GM23338 (cell line): ENCODE measurements around the gene PPFIA1. TPM values are rescaled to one million over a fixed set of nuclear protein-coding genes. Genes with fewer than 3 reads are reported as not detected.

Experiments
- ATAC-seq: fragments of 200-7000 bp; cut with Tn5 transposase; 3 replicates; pipeline ENCODE4 v1.9.1; 2020
- DNase-seq: peaks from one replicate; pipeline ENCODE4 v3.0.0-alpha.2; 2015; ENCODE audit warnings: low spot score
- H2AFZ ChIP-seq: fragments of 200-600 bp; sonication (generic); 2 replicates; pipeline ENCODE4 v1.8.0; 2016; ENCODE audit warnings: antibody characterized with exemption, mild to moderate bottlenecking, moderate library complexity
- H3F3A ChIP-seq: fragments of 200-600 bp; sonication (generic); replicated peaks from 2 replicates; pipeline ENCODE4 v1.8.0; 2017; ENCODE audit warnings: antibody characterized with exemption, mixed run types, low read depth
- H3K27ac ChIP-seq: fragments of 200-600 bp; sonication (generic); 2 replicates; pipeline ENCODE4 v1.6.1; 2016; ENCODE audit warnings: low read depth
- H3K27me3 ChIP-seq: fragments of 200-600 bp; sonication (generic); 2 replicates; pipeline ENCODE4 v1.8.0; 2016; ENCODE audit warnings: mild to moderate bottlenecking, mixed run types, moderate library complexity; ENCODE audit not compliant: insufficient read depth
- H3K36me3 ChIP-seq: fragments of 200-600 bp; sonication (generic); 2 replicates; pipeline ENCODE4 v1.8.0; 2016; ENCODE audit warnings: mild to moderate bottlenecking; ENCODE audit not compliant: insufficient read depth
- H3K4me1 ChIP-seq: fragments of 200-600 bp; sonication (generic); 2 replicates; pipeline ENCODE4 v1.8.0; 2016; ENCODE audit warnings: mild to moderate bottlenecking, moderate library complexity; ENCODE audit not compliant: insufficient read depth
- H3K4me2 ChIP-seq: fragments of 200-600 bp; sonication (generic); 2 replicates; pipeline ENCODE4 v1.7.1; 2017; ENCODE audit warnings: mixed run types
- H3K4me3 ChIP-seq: fragments of 200-600 bp; sonication (generic); 2 replicates; pipeline ENCODE4 v1.6.1; 2016; ENCODE audit warnings: mixed run types
- H3K79me2 ChIP-seq: fragments of 200-600 bp; sonication (generic); replicated peaks from 2 replicates; pipeline ENCODE4 v1.8.0; 2017; ENCODE audit warnings: mild to moderate bottlenecking; ENCODE audit not compliant: insufficient read depth
- H3K9me2 ChIP-seq: fragments of 200-600 bp; sonication (generic); 2 replicates; pipeline ENCODE4 v1.8.0; 2017; ENCODE audit not compliant: insufficient read depth
- H4K20me1 ChIP-seq: fragments of 200-600 bp; sonication (generic); replicated peaks from 2 replicates; pipeline ENCODE4 v1.8.0; 2017; ENCODE audit warnings: mild to moderate bottlenecking; ENCODE audit not compliant: insufficient read depth
- H3K27ac Mint-ChIP-seq: 2 replicates; pipeline ENCODE4 v1.8.0; 2020; ENCODE audit warnings: inconsistent platforms, mild to moderate bottlenecking, moderate library complexity, mixed read lengths
- H3K27me3 Mint-ChIP-seq: 3 replicates; pipeline ENCODE4 v1.8.0; 2022; ENCODE audit warnings: low read depth, mild to moderate bottlenecking, moderate library complexity, mixed read lengths, inconsistent platforms; ENCODE audit not compliant: insufficient read depth, poor library complexity
- H3K36me3 Mint-ChIP-seq: 3 replicates; pipeline ENCODE4 v1.8.0; 2021; ENCODE audit warnings: low read depth, mild to moderate bottlenecking, inconsistent platforms, moderate library complexity, mixed read lengths
- H3K4me1 Mint-ChIP-seq: 3 replicates; pipeline ENCODE4 v1.8.0; 2020; ENCODE audit warnings: mild to moderate bottlenecking, inconsistent platforms, mixed read lengths
- H3K4me3 Mint-ChIP-seq: 3 replicates; pipeline ENCODE4 v1.8.0; 2021; ENCODE audit warnings: moderate library complexity, mild to moderate bottlenecking, inconsistent platforms, mixed read lengths
- H3K9me3 Mint-ChIP-seq: 3 replicates; pipeline ENCODE4 v1.8.0; 2020; ENCODE audit warnings: moderate library complexity, mild to moderate bottlenecking, inconsistent platforms, mixed read lengths
- CREB1 ChIP-seq: fragments of 250-450 bp; sonication (Bioruptor Pico); IDR thresholded peaks from 2 replicates; pipeline ENCODE4 v1.5.0; 2020; ENCODE audit warnings: low read depth, mild to moderate bottlenecking, moderate library complexity
- EZH2 ChIP-seq: fragments of 200-600 bp; sonication (generic); IDR thresholded peaks from one replicate; pipeline ENCODE4 v1.8.0; 2017; ENCODE audit warnings: antibody characterized with exemption, mild to moderate bottlenecking, low read depth; ENCODE audit not compliant: unreplicated experiment
- EZH2phosphoT487 ChIP-seq: fragments of 200-600 bp; sonication (generic); IDR thresholded peaks from one replicate; pipeline ENCODE4 v1.8.1; 2018; ENCODE audit warnings: antibody characterized with exemption; ENCODE audit not compliant: unreplicated experiment
- polyA plus RNA-seq: library from polyadenylated mRNA; unstranded; fragments of >200 nt; fragmentation: Nextera tagmentation; extraction: Ambion mirVana; gene quantifications from 2 replicates; pipeline ENCODE4 v1.2.1, GENCODE V29; 2016
- total RNA-seq: library from RNA; depleted of rRNA; stranded (reverse); fragments of >200 nt; shearing (Covaris generic); gene quantifications from 2 replicates; pipeline ENCODE4 v1.2.3, GENCODE V29; 2014
- TF ChIP-seq, protein P1 (sequence below), 2 experiments: fragments of 200-600 bp in 1 of 2; sonication (generic) in 1 of 2; conservative IDR thresholded peaks; 2 replicates each; pipeline versions ENCODE4 v1.5.1 to v1.6.1; 2016 to 2017; ENCODE audit warnings: antibody characterized with exemption in 2 of 2, low read depth in 2 of 2, mild to moderate bottlenecking in 2 of 2, moderate library complexity in 1 of 2

Gene PPFIA1
- total and polyA plus RNA-seq, 2 experiments from 2014 or later = 41.7 to 62.0 TPM

DNA sequence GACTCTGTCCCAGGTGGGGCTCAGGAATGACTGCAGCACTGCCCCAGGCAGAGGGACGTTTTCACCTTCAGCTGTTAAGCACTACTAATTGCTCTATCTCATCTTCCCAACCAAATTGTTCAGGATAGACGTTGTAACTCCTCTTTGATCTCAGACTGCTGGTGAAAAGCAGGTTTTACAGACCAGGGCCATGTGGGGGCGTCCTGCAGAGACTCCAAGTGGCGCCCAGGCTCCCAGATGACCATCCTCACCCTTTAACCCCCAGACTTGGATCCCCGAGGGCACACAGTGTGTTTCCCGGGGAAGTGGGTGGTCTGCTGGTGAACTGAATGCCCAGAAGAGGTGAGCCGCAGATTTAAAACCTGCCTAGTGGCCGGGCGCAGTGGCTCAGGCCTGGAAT lies 43.5 kb upstream of the PPFIA1 start:
- no peak for TF ChIP-seq EZH2
- TF ChIP-seq, protein P1, sequence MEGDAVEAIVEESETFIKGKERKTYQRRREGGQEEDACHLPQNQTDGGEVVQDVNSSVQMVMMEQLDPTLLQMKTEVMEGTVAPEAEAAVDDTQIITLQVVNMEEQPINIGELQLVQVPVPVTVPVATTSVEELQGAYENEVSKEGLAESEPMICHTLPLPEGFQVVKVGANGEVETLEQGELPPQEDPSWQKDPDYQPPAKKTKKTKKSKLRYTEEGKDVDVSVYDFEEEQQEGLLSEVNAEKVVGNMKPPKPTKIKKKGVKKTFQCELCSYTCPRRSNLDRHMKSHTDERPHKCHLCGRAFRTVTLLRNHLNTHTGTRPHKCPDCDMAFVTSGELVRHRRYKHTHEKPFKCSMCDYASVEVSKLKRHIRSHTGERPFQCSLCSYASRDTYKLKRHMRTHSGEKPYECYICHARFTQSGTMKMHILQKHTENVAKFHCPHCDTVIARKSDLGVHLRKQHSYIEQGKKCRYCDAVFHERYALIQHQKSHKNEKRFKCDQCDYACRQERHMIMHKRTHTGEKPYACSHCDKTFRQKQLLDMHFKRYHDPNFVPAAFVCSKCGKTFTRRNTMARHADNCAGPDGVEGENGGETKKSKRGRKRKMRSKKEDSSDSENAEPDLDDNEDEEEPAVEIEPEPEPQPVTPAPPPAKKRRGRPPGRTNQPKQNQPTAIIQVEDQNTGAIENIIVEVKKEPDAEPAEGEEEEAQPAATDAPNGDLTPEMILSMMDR (conservative IDR thresholded peaks at IDR 0.05; ENCODE audit: low read depth in 2 of 2) = peak; percentile 70 to 72
- TF ChIP-seq CREB1 (CRISPR knock-in tag) = no peak
- Histone ChIP-seq H2AFZ (peak overlapping the region; percentile 60; the same call in 1 of the 2 replicates), H3K4me2 (0 out of 2 replicates have a peak overlapping the region, but pooled peaks have one; percentile 35), H3K36me3 (no peaks in the 10 kb centered on the region), H3F3A (no peaks in the 10 kb centered on the region), H3K27ac (no peak overlapping the region), H3K79me2 (no peaks in the 10 kb centered on the region), H3K4me1 (no peaks in the 10 kb centered on the region; the same call in 1 of the 2 replicates), H3K27me3 (no peaks in the 10 kb centered on the region), H3K4me3 (no peak overlapping the region), H4K20me1 (no peaks in the 10 kb centered on the region), H3K9me2 (no peaks in the 10 kb centered on the region)
- Mint-ChIP-seq H3K27me3 (peaks cover 12% of the 10 kb centered on the region), H3K36me3 (no peaks in the 10 kb centered on the region), H3K27ac (no peak overlapping the region), H3K9me3 (no peaks in the 10 kb centered on the region), H3K4me3 (no peak overlapping the region), H3K4me1 (peaks cover 20% of the 10 kb centered on the region)
- DNase-seq (peak; percentile 85), ATAC-seq (peak; percentile 83)

DNA sequence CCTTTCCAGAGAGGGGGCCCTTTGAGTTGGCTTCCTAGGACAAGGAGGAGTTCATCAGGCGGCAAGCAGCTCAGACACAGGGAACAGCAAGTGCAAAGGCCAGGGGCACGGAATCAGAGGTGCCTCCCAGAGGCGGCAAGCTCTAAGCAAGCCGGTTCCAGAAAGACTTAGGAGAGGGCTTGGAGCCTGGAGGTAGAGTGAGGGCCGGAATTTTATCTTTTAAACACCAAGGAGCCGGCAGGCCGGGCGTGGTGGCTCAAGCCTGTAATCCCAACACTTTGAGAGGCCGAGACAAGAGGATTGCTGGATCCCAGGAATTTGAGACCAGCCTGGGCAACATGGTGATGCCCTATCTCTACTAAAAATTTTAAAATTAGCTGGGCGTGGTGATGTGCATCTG lies 40.8 kb upstream of the PPFIA1 start:
- H3K27ac Mint-ChIP-seq = no peak overlapping the region

More for the DNA sequence above, 40.8 kb upstream of the PPFIA1 start:
- Histone ChIP-seq H3K4me3 (no peak overlapping the region), H4K20me1 (no peaks in the 10 kb centered on the region), H2AFZ (peak overlapping the region; percentile 14; the same call in 1 of the 2 replicates), H3K36me3 (no peaks in the 10 kb centered on the region), H3K27me3 (no peaks in the 10 kb centered on the region), H3F3A (no peaks in the 10 kb centered on the region), H3K4me2 (no peak overlapping the region), H3K9me2 (no peaks in the 10 kb centered on the region), H3K79me2 (no peaks in the 10 kb centered on the region), H3K27ac (no peak overlapping the region), H3K4me1 (no peaks in the 10 kb centered on the region; the same call in 1 of the 2 replicates)
- DNase-seq (no peak), ATAC-seq (no peak)
- Mint-ChIP-seq H3K9me3 (no peaks in the 10 kb centered on the region), H3K4me3 (no peak overlapping the region), H3K36me3 (no peaks in the 10 kb centered on the region), H3K27me3 (peaks cover 10% of the 10 kb centered on the region), H3K4me1 (peaks cover 20% of the 10 kb centered on the region)
- TF ChIP-seq EZH2 (no peak), EZH2phosphoT487 (no peak)
- TF ChIP-seq, protein P1 (conservative IDR thresholded peaks at IDR 0.05; ENCODE audit: low read depth in 2 of 2) = no peak
